IPS-18a (cell line): Measurements from ENCODE around the gene TMEM179B.

Experiments used
- H3K27ac ChIP-seq: one replicate; pipeline ENCODE4 v1.5.1; 2013; ENCODE audit warnings: low read length
- H3K27me3 ChIP-seq: one replicate; pipeline ENCODE4 v1.6.1; 2013; ENCODE audit warnings: mild to moderate bottlenecking, low read length; ENCODE audit not compliant: control insufficient read depth, insufficient read depth
- H3K36me3 ChIP-seq: one replicate; pipeline ENCODE4 v1.6.1; 2013; ENCODE audit warnings: low read depth, low read length; ENCODE audit not compliant: control insufficient read depth
- H3K4me1 ChIP-seq: one replicate; pipeline ENCODE4 v1.6.1; 2013; ENCODE audit warnings: low read depth, low read length; ENCODE audit not compliant: control insufficient read depth
- H3K4me3 ChIP-seq: one replicate; pipeline ENCODE4 v1.5.1; 2013; ENCODE audit warnings: low read length
- H3K9ac ChIP-seq: one replicate; pipeline ENCODE4 v1.6.1; 2013; ENCODE audit warnings: mild to moderate bottlenecking, low read length, moderate library complexity
- H3K9me3 ChIP-seq: one replicate; pipeline ENCODE4 v1.6.1; 2013; ENCODE audit warnings: low read depth, low read length; ENCODE audit not compliant: control insufficient read depth

TMEM179B gene

DNA sequence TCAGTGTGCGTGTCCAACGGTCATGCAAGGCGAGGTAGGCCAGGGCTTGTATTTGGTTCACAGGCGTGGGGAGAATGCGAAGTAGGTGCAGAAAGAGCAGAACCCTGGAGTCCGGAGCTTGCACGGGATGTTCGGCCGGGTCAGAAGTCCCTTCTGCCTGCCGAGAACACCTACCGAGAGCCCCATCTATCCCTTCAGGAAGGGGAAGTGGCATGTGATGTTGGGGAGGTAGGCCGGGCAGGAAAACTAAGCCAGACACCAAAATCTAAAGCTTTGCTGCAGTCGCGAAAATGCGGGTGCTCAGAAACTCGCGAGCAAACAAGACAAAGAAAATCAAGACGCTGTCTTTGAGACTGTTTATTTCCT, 16.4 kb upstream of the TMEM179B start:
- Histone ChIP-seq H3K27me3 (no peaks in the 10 kb centered on the region), H3K4me1 (no peaks in the 10 kb centered on the region), H3K9ac (peak overlapping the region; percentile 73), H3K36me3 (peaks cover 16% of the 10 kb centered on the region), H3K4me3 (peak overlapping the region; percentile 99), H3K27ac (peak overlapping the region; percentile 79), H3K9me3 (no peaks in the 10 kb centered on the region)

DNA sequence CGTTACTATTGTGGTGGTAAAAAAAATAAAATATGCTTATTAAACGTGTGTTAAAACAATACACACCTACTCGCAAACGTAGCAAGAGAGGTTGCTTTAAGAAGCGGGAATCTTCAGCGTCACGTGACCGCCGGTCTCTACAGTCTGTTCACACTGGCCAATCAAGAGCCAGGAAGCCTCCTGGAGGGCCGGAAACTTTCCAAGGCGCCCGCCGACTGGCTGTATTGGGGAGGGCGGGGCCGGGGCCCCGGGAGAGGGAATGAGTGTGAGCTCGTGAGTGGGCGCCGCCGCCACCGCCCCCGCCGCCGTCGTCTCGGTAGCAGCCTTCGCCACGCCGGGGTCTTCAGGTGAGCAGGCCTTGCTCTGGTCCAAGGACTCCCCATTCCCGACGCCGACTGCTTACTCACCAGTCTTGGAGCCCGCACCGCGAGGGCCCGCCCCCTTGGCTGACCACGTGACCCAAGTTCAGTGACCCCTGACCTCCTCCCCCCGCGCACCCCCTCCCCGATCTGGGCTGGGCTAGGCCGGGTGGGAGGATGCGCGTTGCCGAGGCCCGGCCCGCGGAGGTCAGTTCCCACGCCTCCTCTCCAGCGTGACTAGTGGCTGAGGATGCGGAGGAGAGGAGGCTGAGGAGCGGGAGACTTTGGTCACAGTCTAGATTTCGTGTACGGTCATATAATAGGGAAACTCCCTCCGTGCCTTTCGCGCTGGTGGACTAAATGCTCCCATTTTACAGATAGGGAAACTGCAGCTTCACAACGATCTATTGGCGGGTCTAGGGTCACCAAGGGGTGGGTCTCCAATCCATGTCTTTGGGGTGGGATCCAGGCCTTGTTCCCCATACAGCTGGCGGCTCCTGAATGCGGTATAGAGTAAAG, 15.8 kb upstream of the TMEM179B start, which contains the start of gene TAF6L:
Gene TAF6L (plus strand): TSS at position 253 of the 878 bp plus-strand sequence. CDS start 4,388 bp downstream, outside the sequence.
- Histone ChIP-seq H3K27ac (peak within 1 kb of the TSS; percentile 79), H3K9me3 (no peaks in the 10 kb centered on the region), H3K27me3 (no peaks in the 10 kb centered on the region), H3K4me1 (no peaks in the 10 kb centered on the region), H3K36me3 (peaks cover 18% of the 10 kb centered on the region), H3K4me3 (peak within 1 kb of the TSS; percentile 99), H3K9ac (peak within 1 kb of the TSS; percentile 73)

DNA sequence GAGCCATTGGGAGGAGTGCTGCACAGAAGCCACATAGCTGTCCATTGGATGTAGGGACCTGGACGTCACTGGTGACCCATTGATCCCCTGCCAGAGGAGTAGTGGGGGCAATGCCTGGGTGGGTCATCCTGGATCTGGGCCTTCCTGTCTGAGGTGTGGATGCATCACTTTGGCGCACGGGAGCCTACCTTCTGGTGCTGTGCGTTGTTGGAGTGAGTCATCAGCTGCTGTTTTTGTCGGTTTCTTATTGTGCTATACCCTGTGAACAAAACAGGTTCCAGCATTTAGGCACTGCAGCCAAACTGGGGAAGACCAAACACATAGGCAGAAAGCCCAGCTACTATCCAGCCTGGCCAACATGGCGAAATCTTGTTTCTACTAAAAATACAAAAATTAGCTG, 12.8 kb upstream of the TMEM179B start:
- Histone ChIP-seq H3K27me3 (no peaks in the 10 kb centered on the region), H3K27ac (no peak overlapping the region), H3K9me3 (no peaks in the 10 kb centered on the region), H3K9ac (no peak overlapping the region), H3K36me3 (peaks cover 30% of the 10 kb centered on the region), H3K4me3 (no peak overlapping the region), H3K4me1 (no peaks in the 10 kb centered on the region)

DNA sequence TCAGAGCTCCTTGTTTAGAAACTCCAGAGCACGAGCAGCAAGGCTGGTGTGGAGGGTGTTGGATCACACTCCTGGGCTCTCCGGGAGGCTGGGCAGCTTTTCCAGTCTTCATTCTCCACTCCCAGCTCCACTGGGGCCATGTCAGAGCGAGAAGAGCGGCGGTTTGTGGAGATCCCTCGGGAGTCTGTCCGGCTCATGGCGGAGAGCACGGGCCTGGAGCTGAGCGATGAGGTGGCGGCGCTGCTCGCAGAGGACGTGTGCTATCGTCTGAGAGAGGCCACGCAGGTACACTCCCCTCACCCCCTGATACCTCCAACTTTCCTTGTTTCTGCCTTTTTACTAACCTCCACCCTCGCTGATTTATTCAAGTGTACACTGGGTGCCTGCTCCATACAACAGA, 11.6 kb upstream of the TMEM179B start:
- Histone ChIP-seq H3K9me3 (no peaks in the 10 kb centered on the region), H3K9ac (no peak overlapping the region), H3K27me3 (no peaks in the 10 kb centered on the region), H3K4me1 (no peaks in the 10 kb centered on the region), H3K36me3 (peaks cover 30% of the 10 kb centered on the region), H3K27ac (no peak overlapping the region), H3K4me3 (no peak overlapping the region)

- H3K9ac ChIP-seq = no peak overlapping the region
- no peaks in the 10 kb centered on the region for H3K27me3 ChIP-seq
- H3K36me3 ChIP-seq = peaks cover 39% of the 10 kb centered on the region
- H3K4me1 ChIP-seq = no peaks in the 10 kb centered on the region
- no peak overlapping the region for H3K27ac ChIP-seq
- no peak overlapping the region for H3K4me3 ChIP-seq
- no peaks in the 10 kb centered on the region for H3K9me3 ChIP-seq
Observed at GRCh38 chr11:62777389-62777788, 9.8 kb upstream of the TMEM179B start.

- no peak overlapping the region for H3K9ac ChIP-seq
Observed at GRCh38 chr11:62778441-62778840, 8.8 kb upstream of the TMEM179B start.

GRCh38 chr11:62782753-62783152, 4.4 kb upstream of the TMEM179B start:
- Histone ChIP-seq H3K27me3 (no peaks in the 10 kb centered on the region), H3K9me3 (no peaks in the 10 kb centered on the region)

More at GRCh38 chr11:62778441-62778840, 8.8 kb upstream of the TMEM179B start:
- Histone ChIP-seq H3K27me3 (no peaks in the 10 kb centered on the region), H3K4me3 (no peak overlapping the region), H3K9me3 (no peaks in the 10 kb centered on the region), H3K36me3 (peaks cover 43% of the 10 kb centered on the region), H3K27ac (no peak overlapping the region), H3K4me1 (no peaks in the 10 kb centered on the region)

DNA sequence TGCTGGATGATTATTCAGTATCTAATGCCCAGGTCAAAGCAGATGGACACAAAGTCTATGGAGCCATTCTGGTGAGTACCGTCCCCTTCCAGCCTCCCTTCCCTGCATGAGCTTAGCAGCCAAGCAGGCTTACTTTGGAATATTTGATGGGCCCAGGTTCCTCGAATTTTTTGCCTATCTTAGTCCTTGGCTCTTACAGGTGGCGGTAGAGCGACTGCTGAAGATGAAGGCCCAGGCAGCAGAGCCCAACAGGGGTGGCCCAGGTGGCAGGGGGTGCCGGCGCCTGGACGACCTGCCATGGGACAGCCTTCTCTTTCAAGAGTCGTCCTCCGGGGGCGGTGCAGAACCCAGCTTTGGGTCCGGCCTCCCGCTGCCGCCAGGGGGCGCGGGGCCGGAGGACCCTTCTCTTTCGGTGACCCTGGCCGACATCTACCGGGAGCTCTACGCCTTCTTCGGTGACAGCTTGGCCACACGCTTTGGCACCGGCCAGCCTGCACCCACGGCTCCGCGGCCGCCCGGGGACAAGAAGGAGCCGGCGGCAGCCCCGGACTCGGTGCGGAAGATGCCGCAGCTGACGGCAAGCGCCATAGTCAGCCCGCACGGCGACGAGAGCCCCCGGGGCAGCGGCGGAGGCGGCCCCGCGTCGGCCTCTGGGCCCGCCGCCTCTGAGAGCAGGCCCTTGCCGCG, 741 bp upstream of the TMEM179B start:
- peaks cover 8% of the 10 kb centered on the region for H3K4me1 ChIP-seq
- H3K27me3 ChIP-seq = no peaks in the 10 kb centered on the region
- peak overlapping the region; percentile 99 for H3K4me3 ChIP-seq
- peak overlapping the region; percentile 92 for H3K9ac ChIP-seq
- no peak overlapping the region for H3K27ac ChIP-seq
- H3K36me3 ChIP-seq = peaks cover 28% of the 10 kb centered on the region
- no peaks in the 10 kb centered on the region for H3K9me3 ChIP-seq

More at GRCh38 chr11:62782753-62783152, 4.4 kb upstream of the TMEM179B start:
- no peak overlapping the region for H3K27ac ChIP-seq
- peaks cover 3% of the 10 kb centered on the region for H3K4me1 ChIP-seq
- peaks cover 25% of the 10 kb centered on the region for H3K36me3 ChIP-seq
- H3K4me3 ChIP-seq = no peak overlapping the region
- H3K9ac ChIP-seq = no peak overlapping the region

DNA sequence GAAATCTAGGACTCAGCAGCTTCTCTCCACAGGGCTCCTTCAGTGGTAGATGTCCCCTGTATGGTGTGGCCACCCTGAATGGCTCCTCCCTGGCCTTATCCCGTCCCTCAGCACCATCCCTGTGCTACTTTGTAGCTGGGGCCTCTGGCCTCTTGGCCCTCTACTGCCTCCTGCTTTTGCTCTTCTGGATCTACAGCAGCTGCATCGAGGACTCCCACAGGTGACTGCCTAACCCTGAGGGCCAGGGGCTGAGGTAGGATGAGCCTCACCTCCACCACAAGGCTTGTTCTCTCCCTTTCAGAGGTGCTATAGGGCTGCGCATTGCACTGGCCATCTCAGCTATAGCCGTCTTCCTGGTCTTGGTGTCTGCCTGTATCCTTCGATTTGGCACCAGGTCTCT, 1.8 kb downstream of the TMEM179B start:
- Histone ChIP-seq H3K27ac (no peak overlapping the region), H3K9ac (no peak overlapping the region), H3K27me3 (no peaks in the 10 kb centered on the region), H3K9me3 (no peaks in the 10 kb centered on the region), H3K36me3 (peaks cover 18% of the 10 kb centered on the region), H3K4me3 (no peak overlapping the region), H3K4me1 (peaks cover 11% of the 10 kb centered on the region)

- H3K9ac ChIP-seq = no peak overlapping the region
- no peaks in the 10 kb centered on the region for H3K9me3 ChIP-seq
- no peak overlapping the region for H3K4me3 ChIP-seq
- H3K4me1 ChIP-seq = peaks cover 11% of the 10 kb centered on the region
- H3K36me3 ChIP-seq = peaks cover 24% of the 10 kb centered on the region
- H3K27ac ChIP-seq = no peak overlapping the region
- no peaks in the 10 kb centered on the region for H3K27me3 ChIP-seq
Observed at GRCh38 chr11:62789576-62789975, 2.4 kb downstream of the TMEM179B start.

GRCh38 chr11:62791501-62792201, 4.4 kb downstream of the TMEM179B start, which contains the start of gene TMEM223:
TMEM223 (minus strand) TSS chr11:62792006; CDS start chr11:62791994, 12 bp downstream.
- Histone ChIP-seq H3K4me3 (peak within 1 kb of the TSS; percentile 90), H3K36me3 (peaks cover 44% of the 10 kb centered on the region), H3K9me3 (no peaks in the 10 kb centered on the region), H3K27me3 (no peaks in the 10 kb centered on the region), H3K9ac (peak within 1 kb of the TSS; percentile 84), H3K27ac (peak within 1 kb of the TSS; percentile 51), H3K4me1 (peaks cover 8% of the 10 kb centered on the region)
